Glutamatergic neuron (in vitro differentiated cells): ENCODE measurements around the gene OPA1. TPM values are rescaled to one million over a fixed set of nuclear protein-coding genes. Genes with fewer than 3 reads are reported as not detected.

Source experiments
- DNase-seq: peaks from one replicate; pipeline ENCODE4 v3.0.0; 2022
- H3K27ac Mint-ChIP-seq: one replicate; pipeline ENCODE4 v1.8.0; 2020; ENCODE audit warnings: mild to moderate bottlenecking, mixed read lengths, inconsistent platforms; ENCODE audit not compliant: unreplicated experiment
- H3K27me3 Mint-ChIP-seq: one replicate; pipeline ENCODE4 v1.8.0; 2020; ENCODE audit warnings: mild to moderate bottlenecking, moderate library complexity, mixed read lengths, inconsistent platforms; ENCODE audit not compliant: unreplicated experiment
- H3K36me3 Mint-ChIP-seq: one replicate; pipeline ENCODE4 v1.8.0; 2020; ENCODE audit warnings: mild to moderate bottlenecking, mixed read lengths, inconsistent platforms; ENCODE audit not compliant: unreplicated experiment
- H3K4me1 Mint-ChIP-seq: one replicate; pipeline ENCODE4 v1.8.0; 2020; ENCODE audit warnings: mild to moderate bottlenecking, low read depth, mixed read lengths, inconsistent platforms; ENCODE audit not compliant: unreplicated experiment
- H3K4me3 Mint-ChIP-seq: one replicate; pipeline ENCODE4 v1.8.0; 2020; ENCODE audit warnings: mild to moderate bottlenecking, mixed read lengths, inconsistent platforms; ENCODE audit not compliant: unreplicated experiment
- H3K9me3 Mint-ChIP-seq: one replicate; pipeline ENCODE4 v1.8.0; 2020; ENCODE audit warnings: mild to moderate bottlenecking, moderate library complexity, mixed read lengths, inconsistent platforms; ENCODE audit not compliant: unreplicated experiment
- total RNA-seq: library from RNA; stranded (reverse); fragmentation: NEBNext Ultra II Directional; extraction: Animal tissue kit (Norgen Biotek cat#: 25700); gene quantifications from one replicate; pipeline ENCODE4 v1.2.1, GENCODE V29; 2021; ENCODE audit not compliant: unreplicated experiment
- TF ChIP-seq, protein P1 (sequence below): fragments of 200-600 bp; sonication (generic); IDR thresholded peaks from one replicate; pipeline ENCODE4 v1.5.0; 2021; ENCODE audit not compliant: partially characterized antibody, unreplicated experiment

OPA1 gene
- total RNA-seq, 1 donor from 2014 or later: 122 TPM

DNA sequence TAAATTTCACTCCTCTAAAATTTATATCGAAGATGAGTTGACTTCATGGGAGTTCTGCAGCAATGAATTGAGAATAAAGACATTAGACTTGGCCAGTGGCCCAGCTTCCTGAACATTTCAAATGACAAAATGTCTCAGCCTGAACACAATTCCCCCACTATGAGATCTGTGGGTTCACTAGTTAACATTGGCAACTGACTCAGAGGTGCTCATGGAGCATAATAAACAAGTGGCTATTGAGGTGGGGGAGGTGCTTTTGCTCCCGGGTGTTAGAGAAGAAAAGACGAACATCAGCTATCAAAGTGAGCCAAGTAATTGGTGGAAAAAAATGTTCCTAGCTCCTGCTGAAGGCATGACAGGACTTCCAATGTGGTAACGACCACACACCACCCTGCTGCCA, 44.6 kb upstream of the OPA1 start:
- Mint-ChIP-seq H3K4me1 (no peaks in the 10 kb centered on the region), H3K9me3 (no peaks in the 10 kb centered on the region), H3K27ac (no peak overlapping the region), H3K36me3 (no peaks in the 10 kb centered on the region), H3K27me3 (no peaks in the 10 kb centered on the region), H3K4me3 (no peak overlapping the region)
- no peak for DNase-seq
- TF ChIP-seq, protein P1, sequence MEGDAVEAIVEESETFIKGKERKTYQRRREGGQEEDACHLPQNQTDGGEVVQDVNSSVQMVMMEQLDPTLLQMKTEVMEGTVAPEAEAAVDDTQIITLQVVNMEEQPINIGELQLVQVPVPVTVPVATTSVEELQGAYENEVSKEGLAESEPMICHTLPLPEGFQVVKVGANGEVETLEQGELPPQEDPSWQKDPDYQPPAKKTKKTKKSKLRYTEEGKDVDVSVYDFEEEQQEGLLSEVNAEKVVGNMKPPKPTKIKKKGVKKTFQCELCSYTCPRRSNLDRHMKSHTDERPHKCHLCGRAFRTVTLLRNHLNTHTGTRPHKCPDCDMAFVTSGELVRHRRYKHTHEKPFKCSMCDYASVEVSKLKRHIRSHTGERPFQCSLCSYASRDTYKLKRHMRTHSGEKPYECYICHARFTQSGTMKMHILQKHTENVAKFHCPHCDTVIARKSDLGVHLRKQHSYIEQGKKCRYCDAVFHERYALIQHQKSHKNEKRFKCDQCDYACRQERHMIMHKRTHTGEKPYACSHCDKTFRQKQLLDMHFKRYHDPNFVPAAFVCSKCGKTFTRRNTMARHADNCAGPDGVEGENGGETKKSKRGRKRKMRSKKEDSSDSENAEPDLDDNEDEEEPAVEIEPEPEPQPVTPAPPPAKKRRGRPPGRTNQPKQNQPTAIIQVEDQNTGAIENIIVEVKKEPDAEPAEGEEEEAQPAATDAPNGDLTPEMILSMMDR: no peak

DNA sequence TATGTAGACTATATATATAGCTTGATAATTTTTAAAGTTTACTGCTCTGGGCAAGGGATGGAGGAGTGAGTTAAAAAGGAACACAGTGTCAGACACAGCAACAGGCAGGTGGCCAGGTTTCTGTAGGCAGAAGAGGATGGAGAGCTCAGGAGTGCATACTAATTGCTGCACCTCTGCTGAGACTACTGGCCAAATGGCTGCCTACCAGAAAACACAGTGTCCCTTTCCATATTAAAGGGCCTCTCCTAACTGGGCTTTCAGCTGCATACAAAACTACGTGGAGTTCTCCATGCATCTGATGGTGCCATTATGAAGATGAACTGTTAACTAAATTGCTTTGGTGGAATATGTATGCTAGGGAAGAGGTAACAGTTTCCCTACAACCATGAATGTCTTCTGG, 40.1 kb upstream of the OPA1 start:
- H3K36me3 Mint-ChIP-seq: no peaks in the 10 kb centered on the region
- DNase-seq: no peak
- H3K27ac Mint-ChIP-seq: no peak overlapping the region
- TF ChIP-seq, protein P1: no peak
- H3K27me3 Mint-ChIP-seq: peaks cover 2% of the 10 kb centered on the region
- H3K4me1 Mint-ChIP-seq: no peaks in the 10 kb centered on the region
- H3K4me3 Mint-ChIP-seq: no peak overlapping the region
- no peaks in the 10 kb centered on the region for H3K9me3 Mint-ChIP-seq

DNA sequence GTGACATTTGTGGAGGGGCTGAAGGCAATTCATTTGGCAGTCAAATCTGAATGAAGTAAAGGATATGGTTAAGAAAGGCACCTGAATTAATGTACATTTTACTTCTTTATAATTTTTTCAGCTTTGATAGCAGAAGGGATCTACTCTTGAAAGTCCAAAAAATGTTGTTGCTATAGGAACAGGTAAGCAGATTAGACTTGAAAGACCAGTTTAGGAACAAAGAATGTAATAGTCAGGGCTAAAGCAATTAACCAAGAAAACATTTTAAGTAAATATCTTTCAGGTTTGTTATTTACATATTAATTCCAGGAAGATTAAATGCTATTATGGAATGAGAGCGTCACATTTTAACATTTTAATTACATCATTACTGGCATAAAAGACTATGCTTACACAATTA, 39.4 kb upstream of the OPA1 start:
- H3K36me3 Mint-ChIP-seq: no peaks in the 10 kb centered on the region
- no peaks in the 10 kb centered on the region for H3K9me3 Mint-ChIP-seq
- no peak overlapping the region for H3K4me3 Mint-ChIP-seq
- no peak for DNase-seq
- no peaks in the 10 kb centered on the region for H3K4me1 Mint-ChIP-seq
- TF ChIP-seq, protein P1: no peak
- no peak overlapping the region for H3K27ac Mint-ChIP-seq
- H3K27me3 Mint-ChIP-seq: peaks cover 2% of the 10 kb centered on the region

DNA sequence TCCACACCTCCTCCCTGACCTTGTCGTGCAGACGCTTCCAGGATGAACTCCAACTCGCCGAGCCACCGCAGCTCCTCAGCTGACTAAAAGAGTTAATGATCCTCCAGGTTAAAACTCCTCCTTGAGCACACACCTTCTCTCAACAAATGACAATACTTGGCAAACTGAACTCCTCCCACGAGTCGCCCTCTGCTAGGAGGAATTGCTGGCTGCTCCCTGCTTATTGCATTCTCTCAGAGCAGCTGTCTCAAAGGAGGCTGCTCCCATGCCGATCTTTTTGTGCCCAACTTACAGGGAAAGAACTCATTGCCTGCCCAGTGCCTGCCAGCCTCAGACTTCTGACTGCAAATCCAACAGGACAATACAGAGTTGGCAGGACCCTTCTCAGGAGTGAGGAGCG, 38.2 kb upstream of the OPA1 start, which contains the start of gene ATP13A4:
Gene ATP13A4, minus strand, starts transcription at position 85 of the 400 bp plus-strand sequence. CDS start 96 bp downstream, outside the sequence.
- Mint-ChIP-seq H3K9me3 (no peaks in the 10 kb centered on the region), H3K4me3 (no peak within 1 kb of the TSS), H3K4me1 (no peaks in the 10 kb centered on the region), H3K36me3 (no peaks in the 10 kb centered on the region), H3K27ac (no peak within 1 kb of the TSS), H3K27me3 (peaks cover 2% of the 10 kb centered on the region)
- TF ChIP-seq, protein P1: no peak
- DNase-seq: no peak

DNA sequence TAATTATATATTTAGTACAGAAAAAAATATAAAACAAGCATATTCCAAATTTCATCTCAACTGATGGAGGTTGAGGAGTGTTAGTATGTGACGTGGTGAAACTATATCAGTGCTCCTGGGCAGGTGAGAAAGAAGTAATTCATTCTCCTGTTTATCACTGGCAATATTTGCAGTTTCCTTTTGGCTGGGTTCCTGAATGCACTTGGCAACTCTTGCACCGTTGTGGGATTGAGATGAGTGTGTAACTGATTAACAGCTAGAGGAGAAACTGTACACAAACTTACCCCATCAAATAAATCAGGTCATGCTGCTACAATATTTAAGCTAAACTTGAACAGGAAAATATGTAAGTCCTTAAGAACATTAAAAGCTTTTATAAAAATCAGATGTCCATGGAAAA, 36.2 kb upstream of the OPA1 start:
- Mint-ChIP-seq H3K9me3 (no peaks in the 10 kb centered on the region), H3K36me3 (no peaks in the 10 kb centered on the region)

More for the DNA sequence above, 36.2 kb upstream of the OPA1 start:
- Mint-ChIP-seq H3K27me3 (peaks cover 2% of the 10 kb centered on the region), H3K4me1 (no peaks in the 10 kb centered on the region), H3K27ac (no peak overlapping the region), H3K4me3 (no peak overlapping the region)
- DNase-seq: no peak
- TF ChIP-seq, protein P1: no peak
